Activated CD8-positive, alpha-beta memory T cell treated with anti-CD3 and anti-CD28 coated beads for 48 hours (primary cell): Measurements from ENCODE around the gene FAM24A.
"Not testable (repeated sequence)": the region's sequence is repeated elsewhere in the genome, so short reads cannot be mapped to it uniquely, and the experiment has no call there.

Experiments used
- DNase-seq, 3 experiments: peaks; one replicate each; pipeline ENCODE4 v3.0.0-alpha.2; 2020; ENCODE audit warnings: low read depth in 2 of 3, low spot score in 2 of 3

FAM24A gene, protein sequence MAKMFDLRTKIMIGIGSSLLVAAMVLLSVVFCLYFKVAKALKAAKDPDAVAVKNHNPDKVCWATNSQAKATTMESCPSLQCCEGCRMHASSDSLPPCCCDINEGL

DNA sequence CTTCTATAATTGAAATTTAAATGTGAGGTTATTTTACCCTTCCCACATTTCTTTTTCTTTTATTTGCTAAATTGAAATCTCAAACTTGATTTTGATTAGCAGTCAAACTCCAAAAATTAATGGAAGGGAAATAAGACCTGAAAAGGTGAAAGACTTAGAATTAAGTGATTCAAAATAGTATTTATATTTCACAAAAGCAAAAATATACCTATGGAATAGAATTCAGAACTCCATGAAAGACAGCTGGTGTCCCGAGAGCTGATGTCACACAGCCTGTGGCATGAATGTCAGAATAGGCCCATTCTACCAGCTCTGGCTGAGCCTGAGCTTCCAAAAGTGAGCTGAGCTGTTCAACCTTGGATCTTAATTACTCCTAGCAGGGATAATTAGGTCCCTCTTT is at the start of gene FAM24A:
TSS of gene FAM24A (plus strand) at position 301 of the 400 bp plus-strand sequence. CDS start 1,025 bp downstream, outside the sequence.
- DNase-seq, result no peak

DNA sequence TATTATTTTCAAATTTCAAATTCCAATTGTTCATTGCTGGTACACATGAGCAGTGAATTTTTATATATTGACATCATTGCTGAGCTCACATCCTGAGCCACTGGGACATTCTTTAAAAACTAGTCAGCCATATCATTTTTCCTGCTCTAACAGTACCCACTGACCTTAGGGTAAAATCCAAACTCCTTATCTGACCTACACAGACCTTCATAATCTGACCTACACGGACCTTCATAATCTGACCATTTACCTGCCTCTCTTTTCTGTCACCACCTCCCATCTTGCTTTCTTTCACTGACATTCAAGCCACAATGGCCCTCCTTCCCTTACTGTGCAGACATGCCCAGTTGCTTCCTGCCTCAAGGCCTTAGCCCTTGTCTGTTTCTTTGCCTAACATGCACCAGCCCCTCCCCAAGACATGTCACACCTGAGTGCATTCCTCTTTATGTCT is 48.7 kb upstream of the FAM24A start:
- DNase-seq, result no peak

DNA sequence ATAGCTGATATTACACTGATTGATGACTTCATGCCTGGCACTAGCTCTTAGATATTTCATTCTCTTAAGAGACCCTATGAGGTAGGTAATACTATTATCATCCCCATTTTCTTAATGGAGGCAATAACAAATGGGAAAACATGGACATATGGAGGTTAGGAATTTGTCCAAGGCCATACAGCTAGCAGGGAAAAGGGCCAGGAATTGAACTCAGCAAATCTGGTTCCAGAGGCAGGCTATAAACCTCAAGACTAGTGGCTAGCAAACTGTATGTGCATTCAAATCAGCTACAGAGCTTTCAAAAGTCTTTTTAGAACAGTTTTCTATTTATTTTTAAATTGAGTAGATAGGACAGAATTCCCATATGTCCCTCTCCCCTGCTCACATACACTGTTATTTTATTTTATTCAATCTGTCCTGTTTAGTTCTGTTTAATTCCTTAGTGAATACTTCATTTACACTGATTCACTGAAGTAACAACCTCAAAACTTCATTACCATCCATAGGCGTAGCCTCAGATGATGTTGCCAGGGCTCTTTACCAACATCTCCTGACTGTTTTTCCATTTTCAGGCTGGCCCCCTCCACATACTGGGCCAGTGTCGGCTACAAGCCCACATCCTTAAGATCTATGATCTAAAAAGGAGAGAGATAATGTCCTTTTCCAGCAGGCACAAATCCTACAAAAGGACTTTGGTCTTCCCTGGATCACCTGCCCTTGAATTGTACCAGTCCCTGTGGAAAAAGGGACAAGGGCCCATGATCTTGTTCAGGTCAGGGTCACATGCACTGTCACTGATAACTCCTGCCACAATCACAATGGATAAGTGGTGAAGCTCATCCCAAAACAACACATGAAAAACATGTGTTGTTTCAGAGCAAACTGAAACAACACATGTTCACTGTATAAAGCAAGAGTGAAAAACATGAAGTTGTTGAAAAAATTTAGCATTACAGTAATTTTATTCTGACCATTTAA is 46.9 kb upstream of the FAM24A start:
- no peak for DNase-seq

- DNase-seq, result no peak
Observed at GRCh38 chr10:122864194-122864592, 46.2 kb upstream of the FAM24A start.

- no peak for DNase-seq
Observed at GRCh38 chr10:122864901-122865300, 45.5 kb upstream of the FAM24A start.

GRCh38 chr10:122866757-122867482 is 43.5 kb upstream of the FAM24A start:
- not testable (repeated sequence) for DNase-seq

- not testable (repeated sequence) for DNase-seq
Observed at GRCh38 chr10:122868768-122869167, 41.6 kb upstream of the FAM24A start.

DNA sequence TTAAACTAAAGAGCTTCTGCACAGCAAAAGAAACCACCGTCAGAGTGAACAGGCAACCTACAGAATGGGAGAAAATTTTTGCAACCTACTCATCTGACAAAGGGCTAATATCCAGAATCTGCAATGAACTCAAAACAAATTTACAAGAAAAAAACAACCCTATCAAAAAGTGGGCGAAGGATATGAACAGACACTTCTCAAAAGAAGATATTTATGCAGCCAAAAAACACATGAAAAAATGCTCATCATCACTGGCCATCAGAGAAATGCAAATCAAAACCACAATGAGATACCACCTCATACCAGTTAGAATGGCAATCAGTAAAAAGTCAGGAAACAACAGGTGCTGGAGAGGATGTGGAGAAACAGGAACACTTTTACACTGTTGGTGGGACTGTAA is 38.5 kb upstream of the FAM24A start:
- not testable (repeated sequence) for DNase-seq

GRCh38 chr10:122875843-122876466 is 34.5 kb upstream of the FAM24A start:
- DNase-seq, result no peak

DNA sequence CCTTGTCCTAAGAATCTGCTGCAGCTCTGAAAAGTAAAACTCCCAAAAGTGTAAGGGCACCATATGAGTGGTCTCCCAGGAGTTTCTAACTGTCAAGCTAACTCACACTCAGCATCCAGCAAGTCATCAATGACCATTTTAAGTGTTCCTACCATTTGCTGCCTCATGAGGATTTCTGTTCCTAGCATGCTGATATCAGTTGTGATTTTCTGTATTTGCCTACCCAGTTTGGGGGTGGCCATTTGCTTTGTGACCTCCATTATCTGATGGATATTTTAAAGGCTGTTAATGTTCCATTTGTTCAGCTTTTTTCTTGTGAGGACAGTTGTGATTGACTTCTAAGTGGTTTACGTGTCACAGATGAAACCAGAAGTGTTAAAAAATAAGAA is 33.9 kb upstream of the FAM24A start:
- DNase-seq, result no peak

DNA sequence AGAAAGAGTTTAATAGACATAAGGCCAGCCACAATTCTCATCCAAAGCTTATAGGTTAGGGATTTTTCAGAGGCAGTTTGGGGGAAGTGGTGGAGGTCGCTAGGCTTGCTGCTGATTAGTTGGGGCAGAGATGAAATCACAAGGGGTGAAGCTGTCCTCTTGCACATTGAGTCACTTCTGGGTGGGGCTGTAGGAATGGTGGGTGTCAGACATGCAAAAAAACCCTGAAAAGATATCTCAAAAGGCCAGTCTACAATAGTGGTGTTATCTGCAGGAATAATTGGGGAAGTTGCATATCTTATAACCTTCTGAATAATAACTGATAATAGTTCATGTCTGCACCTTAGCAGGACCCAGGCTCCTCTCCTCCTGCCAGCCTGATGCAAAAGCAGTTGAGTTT is 33.1 kb upstream of the FAM24A start:
- DNase-seq, result no peak

GRCh38 chr10:122878799-122879338 is 31.5 kb upstream of the FAM24A start:
- DNase-seq, result no peak

DNA sequence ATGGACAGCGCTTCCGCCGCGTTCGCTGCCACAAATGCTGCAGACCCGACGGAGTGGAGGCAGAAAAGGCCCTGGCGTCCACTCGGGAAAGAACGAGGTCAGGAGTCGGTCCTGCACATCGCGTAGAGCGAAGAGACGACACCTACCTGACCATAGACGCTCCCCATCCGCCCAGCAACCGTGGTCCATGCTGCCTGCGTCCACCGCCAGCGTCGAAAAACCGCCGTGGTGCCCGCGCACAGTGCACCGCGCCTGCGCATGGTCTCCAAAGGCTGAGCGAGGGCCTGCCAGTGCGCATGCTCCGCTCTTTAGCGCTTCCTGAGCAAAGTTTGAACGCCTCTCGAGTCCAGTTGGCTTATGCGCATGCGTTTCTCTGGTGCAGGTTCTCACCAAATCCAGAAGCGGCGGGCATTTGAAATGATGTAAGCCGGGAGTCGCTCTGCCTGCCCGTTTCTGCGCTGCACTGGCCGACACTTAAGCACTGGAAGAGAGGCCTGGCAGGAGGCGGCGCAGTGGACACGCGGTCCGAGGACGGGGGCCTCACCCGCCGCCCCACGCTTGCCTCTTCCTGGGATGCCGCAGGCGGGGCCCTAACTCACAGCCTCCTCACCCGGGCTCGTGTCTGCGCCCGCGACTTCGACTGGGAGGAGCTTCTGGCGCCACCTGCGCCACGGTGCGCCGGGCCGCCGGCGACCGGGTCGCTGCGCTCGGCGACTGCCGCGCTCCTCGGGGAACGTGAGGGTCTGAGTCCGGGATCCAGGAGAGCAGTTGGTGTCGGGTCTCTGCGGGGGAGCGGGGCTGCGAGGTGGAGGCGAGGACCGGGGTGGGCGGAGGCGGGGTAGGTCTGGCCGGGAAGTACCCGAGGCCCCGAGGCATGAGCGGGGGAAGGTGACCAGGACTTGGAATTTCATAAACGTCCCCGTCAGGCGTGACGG is 30.8 kb upstream of the FAM24A start, which contains the start of gene FAM24B:
TSS of gene FAM24B (minus strand) at position 243 of the 935 bp plus-strand sequence. CDS start 29,066 bp downstream, outside the sequence.
- DNase-seq, result peak; percentile 76 to 82 (median 80)

DNA sequence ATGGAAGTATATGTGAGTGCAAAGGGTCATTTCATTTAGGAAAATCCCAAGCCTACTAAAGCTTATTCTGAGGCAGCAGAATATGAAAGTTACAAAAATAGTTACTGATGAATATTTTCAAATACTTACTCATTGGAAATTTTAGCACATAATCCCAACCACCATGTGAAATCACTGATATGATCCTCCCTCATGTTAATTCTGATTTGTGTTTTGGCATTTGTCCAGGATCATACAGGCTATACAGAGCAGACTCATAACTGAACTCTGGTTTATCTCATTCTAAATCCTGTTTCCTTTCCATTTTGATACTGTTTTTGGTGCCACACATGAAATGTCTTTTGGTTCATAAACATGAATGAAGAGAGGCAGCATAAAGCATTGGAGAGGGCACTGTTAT is 27.6 kb upstream of the FAM24A start:
- DNase-seq, result no peak

DNA sequence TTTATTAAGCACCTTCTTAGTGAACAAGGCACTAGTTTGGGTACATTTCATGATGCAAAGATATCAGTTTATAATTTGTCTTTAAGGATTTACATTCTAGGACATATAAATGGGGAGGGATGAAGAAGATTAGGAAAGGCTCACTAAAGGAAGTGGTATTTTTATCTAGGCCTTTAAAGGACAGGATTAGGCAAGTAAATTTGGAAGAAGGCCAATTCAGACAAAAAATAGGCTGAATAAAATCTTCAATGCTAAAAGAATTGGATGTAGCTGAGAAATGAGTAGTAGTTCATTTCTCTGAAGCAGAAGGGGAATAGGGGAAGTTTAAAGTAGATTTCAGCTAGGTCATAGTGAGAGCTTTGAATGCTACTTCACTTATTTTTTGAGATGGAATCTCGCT is 26.2 kb upstream of the FAM24A start:
- no peak for DNase-seq

GRCh38 chr10:122894261-122894944 is 16.0 kb upstream of the FAM24A start:
- DNase-seq, result no peak

DNA sequence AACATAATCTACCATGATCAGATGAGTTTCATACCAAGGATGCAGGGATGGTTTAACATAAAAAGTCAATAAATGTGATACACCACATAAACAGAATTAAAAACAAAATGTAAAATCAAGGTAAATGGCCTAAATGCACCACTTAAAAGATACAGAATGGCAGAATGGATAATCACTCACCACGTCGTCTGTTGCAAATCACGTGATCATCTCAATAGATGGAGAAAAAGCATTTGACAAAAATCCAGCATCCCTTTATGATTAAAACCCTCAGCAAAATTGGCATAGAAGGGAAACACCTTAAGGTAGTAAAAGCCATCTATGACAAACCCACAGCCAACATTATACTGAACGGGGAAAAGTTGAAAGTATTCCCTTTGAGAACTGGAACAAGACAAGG is 6.5 kb upstream of the FAM24A start:
- not testable (repeated sequence) for DNase-seq

GRCh38 chr10:122911889-122912484 is 1.6 kb downstream of the FAM24A start:
- DNase-seq, result peak in 1 of 3 experiments; percentile 27

DNA sequence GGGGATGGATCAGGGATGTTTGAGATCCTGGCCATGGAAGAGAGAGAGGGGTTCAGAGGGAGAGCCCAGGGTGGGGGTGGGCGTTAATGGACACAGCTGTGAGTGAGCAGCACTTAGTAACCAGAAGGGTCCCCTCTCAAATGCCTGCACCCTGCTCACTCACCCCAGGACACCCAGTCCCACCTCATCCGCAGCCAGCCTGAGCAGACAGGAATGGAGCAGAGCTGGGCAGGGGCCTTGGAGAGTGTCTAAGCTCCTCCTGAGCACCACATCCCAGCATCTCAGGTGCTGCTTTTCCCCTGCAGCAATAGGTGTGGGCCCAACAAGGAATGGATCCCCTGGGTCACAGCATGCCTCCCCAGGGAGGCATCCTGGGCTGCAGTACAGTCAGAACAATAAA is 5.3 kb downstream of the FAM24A start:
- DNase-seq, result no peak
